ENCODE data around the gene NFKB2.

NFKB2 gene

GRCh38 chr10:102396730-102397151, 1.2 kb downstream of the NFKB2 start:
- TF ChIP-seq POLR2AphosphoS5 (IDR thresholded peaks at IDR 0.05; ENCODE audit: low read depth) = no peak
- Histone ChIP-seq H3K4me3 (replicated peaks; ENCODE audit: insufficient read depth, low read length) (no peak overlapping the region), H3K27ac (replicated peaks) (no peak overlapping the region), H3K27me3 (ENCODE audit: insufficient read depth, poor library complexity, severe bottlenecking) (peaks cover 8% of the 10 kb centered on the region)
- DNase-seq (ENCODE audit: low read depth in 1 of 2, low spot score in 1 of 2) = no peak

GRCh38 chr10:102397222-102398171, 2.0 kb downstream of the NFKB2 start:
- Histone ChIP-seq H3K27me3 (ENCODE audit: insufficient read depth, poor library complexity, severe bottlenecking) (peaks cover 7% of the 10 kb centered on the region), H3K27ac (replicated peaks) (no peak overlapping the region), H3K4me3 (replicated peaks; ENCODE audit: insufficient read depth, low read length) (no peak overlapping the region)
- TF ChIP-seq POLR2AphosphoS5 (IDR thresholded peaks at IDR 0.05; ENCODE audit: low read depth) (no peak), SPI1 (IDR thresholded peaks at IDR 0.05; ENCODE audit: borderline replicate concordance, low read depth) (no peak), GABPA (IDR thresholded peaks at IDR 0.05; ENCODE audit: low read depth) (no peak), REST (IDR thresholded peaks at IDR 0.05; ENCODE audit: insufficient replicate concordance, low read depth) (no peak)
- TF ChIP-seq, protein P1, sequence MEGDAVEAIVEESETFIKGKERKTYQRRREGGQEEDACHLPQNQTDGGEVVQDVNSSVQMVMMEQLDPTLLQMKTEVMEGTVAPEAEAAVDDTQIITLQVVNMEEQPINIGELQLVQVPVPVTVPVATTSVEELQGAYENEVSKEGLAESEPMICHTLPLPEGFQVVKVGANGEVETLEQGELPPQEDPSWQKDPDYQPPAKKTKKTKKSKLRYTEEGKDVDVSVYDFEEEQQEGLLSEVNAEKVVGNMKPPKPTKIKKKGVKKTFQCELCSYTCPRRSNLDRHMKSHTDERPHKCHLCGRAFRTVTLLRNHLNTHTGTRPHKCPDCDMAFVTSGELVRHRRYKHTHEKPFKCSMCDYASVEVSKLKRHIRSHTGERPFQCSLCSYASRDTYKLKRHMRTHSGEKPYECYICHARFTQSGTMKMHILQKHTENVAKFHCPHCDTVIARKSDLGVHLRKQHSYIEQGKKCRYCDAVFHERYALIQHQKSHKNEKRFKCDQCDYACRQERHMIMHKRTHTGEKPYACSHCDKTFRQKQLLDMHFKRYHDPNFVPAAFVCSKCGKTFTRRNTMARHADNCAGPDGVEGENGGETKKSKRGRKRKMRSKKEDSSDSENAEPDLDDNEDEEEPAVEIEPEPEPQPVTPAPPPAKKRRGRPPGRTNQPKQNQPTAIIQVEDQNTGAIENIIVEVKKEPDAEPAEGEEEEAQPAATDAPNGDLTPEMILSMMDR (IDR thresholded peaks at IDR 0.05; ENCODE audit: insufficient read depth, low read length) = no peak
- DNase-seq (ENCODE audit: low read depth in 1 of 2, low spot score in 1 of 2) = no peak

GRCh38 chr10:102398172-102399020, 2.9 kb downstream of the NFKB2 start:
- Histone ChIP-seq H3K27ac (replicated peaks) (no peak overlapping the region), H3K4me3 (replicated peaks; ENCODE audit: insufficient read depth, low read length) (no peak overlapping the region), H3K27me3 (ENCODE audit: insufficient read depth, poor library complexity, severe bottlenecking) (peaks cover under 1% of the 10 kb centered on the region)
- DNase-seq (ENCODE audit: low read depth in 1 of 2, low spot score in 1 of 2) = no peak
- TF ChIP-seq SPI1 (IDR thresholded peaks at IDR 0.05; ENCODE audit: borderline replicate concordance, low read depth) = no peak
- TF ChIP-seq, protein P1 (IDR thresholded peaks at IDR 0.05; ENCODE audit: insufficient read depth, low read length) = no peak
- no peak for TF ChIP-seq GABPA (IDR thresholded peaks at IDR 0.05; ENCODE audit: low read depth)
- no peak for TF ChIP-seq POLR2AphosphoS5 (IDR thresholded peaks at IDR 0.05; ENCODE audit: low read depth)
- no peak for TF ChIP-seq REST (IDR thresholded peaks at IDR 0.05; ENCODE audit: insufficient replicate concordance, low read depth)

Data from HL-60 (cell line).